Measurements from ENCODE around the gene IL12A.

Gene IL12A

GRCh38 chr3:159988617-159989271, at the start of gene IL12A:
TSS of gene IL12A (plus strand) at chr3:159988835.
- peak; percentile 75 for DNase-seq (ENCODE audit: low read depth)

- no peak for DNase-seq (ENCODE audit: low read depth)
These were observed 47.3 kb upstream of the IL12A start for GRCh38 chr3:159941038-159942000.

GRCh38 chr3:159944781-159945180, 43.9 kb upstream of the IL12A start:
- DNase-seq (ENCODE audit: low read depth), result no peak

GRCh38 chr3:159945930-159946329, 42.7 kb upstream of the IL12A start:
- no peak for DNase-seq (ENCODE audit: low read depth)

- no peak for DNase-seq (ENCODE audit: low read depth)
These were observed 41.4 kb upstream of the IL12A start for GRCh38 chr3:159947220-159947619.

DNA sequence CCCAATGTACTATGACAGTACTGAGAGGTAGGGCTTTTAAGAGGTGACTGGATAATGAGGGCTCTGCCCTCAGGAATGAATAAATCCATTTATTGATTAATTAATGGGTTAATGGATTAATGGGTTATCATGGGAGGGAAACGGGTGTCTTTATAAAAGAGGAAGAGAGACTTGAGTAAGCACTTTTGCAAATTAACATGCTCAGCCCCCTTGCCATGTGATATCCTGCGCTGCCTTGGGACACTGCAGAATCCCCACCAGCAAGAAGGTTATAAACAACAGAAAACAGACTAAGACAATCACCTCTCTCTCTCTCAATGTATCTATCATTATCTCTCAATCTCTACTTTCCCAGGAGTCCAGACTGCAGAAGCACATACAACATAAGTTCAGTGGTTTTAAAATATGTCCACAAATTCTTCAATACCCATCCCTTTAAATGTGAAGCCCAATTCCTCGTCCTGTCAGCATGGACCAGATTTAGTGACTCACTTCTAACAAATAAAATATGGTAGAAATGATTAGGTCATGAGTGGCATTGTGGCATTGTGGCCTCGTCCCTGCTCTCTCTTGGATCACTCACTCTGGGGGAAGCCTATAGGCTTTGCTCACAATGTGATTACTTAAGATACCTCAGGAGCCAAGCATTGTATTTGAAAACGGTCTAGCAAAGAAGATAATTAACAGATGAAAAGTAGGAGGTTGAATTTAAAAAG, 40.0 kb upstream of the IL12A start:
- no peak for DNase-seq (ENCODE audit: low read depth)

DNA sequence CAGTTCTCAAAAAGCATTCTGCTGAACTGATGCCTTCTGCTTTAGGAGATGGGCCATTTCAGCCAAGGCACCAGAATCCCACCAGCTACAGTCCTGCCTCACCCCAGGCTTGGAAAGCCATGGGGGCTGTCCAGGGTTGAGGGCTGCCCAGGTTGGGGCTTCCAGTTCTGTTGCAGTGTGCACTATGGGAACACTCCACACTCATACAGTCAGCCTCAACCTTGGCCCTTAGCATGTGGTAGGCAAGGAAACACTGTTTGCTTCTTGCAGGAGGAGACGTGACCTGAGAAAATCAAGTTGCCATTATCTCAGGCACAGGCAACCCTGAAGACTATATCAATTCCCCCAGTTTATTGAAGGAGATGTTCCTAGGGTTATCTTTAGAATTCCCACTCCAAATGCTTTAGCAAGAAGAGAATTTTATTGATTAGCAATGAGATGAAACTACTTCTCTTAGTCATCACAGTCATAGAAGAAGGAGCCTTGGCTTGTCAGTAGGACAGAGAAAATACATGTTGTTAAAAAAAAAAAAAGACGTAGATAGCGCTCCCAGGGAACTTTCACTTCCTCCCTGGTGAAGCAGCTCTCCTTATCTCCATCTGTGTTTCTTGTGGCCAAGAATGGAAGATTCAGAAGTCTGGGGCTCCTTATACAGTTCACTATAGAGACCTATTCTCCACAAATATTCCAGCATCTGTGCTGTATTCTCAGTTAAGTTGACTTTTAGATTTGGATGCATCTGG, 38.3 kb upstream of the IL12A start:
- no peak for DNase-seq (ENCODE audit: low read depth)

GRCh38 chr3:159951540-159951939, 37.1 kb upstream of the IL12A start:
- no peak for DNase-seq (ENCODE audit: low read depth)

- DNase-seq (ENCODE audit: low read depth), result no peak
These were observed 35.1 kb upstream of the IL12A start for GRCh38 chr3:159953325-159954085.

DNA sequence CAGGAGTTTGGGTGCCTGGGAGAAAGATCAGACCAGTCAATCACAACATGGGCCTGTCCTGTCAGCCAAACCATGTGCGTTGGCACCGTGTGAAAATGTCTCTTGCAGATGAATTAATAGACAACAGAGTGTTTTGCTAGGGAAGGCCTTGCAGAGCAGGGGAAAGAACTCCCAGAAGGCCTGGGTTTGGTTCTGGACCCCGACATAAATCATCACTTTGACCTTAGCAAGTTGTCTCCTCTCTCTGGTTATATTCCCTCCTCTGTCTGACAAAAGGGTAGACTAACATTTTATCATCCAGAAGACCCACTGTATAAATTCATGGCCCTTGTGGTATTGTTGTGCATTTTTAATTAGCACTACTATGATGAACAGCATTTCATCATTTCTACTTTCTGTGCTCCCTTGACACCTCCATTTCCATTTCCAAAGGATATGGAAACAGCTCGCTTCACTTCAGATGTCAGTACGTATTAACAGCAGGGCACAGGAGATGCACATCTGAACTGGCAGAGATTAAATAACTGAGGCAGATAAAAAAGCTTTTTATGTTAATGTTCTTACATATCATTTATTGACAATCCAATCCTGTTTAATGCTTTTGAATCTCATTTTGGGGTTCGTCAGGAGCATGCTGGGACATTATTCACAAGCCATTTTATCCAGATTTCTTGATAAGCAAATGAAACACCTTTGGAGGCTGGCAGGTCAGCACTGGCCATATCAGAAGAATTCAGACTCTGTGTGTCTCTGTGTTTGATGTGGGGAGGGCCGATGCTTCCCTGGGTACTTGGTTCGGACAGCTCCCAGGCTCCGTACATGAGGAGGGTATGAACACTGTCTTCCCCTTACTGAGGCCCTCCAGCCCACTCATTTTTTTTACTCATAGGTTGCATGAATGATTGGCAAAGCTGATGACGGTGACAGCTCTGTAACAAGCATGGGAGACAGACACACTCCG, 28.2 kb upstream of the IL12A start:
- DNase-seq (ENCODE audit: low read depth), result no peak

GRCh38 chr3:159964166-159964973, 24.3 kb upstream of the IL12A start:
- no peak for DNase-seq (ENCODE audit: low read depth)

DNA sequence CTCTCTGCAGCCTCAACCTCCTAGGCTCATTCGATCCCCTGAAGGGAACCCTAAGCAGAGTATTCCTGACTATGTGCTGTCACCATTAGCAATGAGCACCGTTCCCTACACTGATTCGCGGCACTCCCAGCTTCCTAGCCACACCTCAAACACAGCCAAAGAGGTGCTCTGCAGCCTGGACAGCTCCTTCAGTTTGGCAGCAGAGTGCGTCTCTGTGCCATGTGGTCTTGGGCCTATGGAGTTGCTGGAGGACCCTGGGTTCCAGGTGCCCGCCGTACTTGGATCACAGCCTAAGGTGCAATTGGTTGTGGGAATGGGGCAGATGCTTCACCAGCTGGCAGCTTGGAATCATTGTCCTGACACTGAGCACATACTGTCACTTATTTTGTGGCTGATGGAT, 17.3 kb upstream of the IL12A start:
- no peak for DNase-seq (ENCODE audit: low read depth)

- no peak for DNase-seq (ENCODE audit: low read depth)
These were observed 11.3 kb upstream of the IL12A start for GRCh38 chr3:159977295-159977694.

- DNase-seq (ENCODE audit: low read depth), result no peak
These were observed 10.3 kb upstream of the IL12A start for GRCh38 chr3:159978353-159978752.

GRCh38 chr3:159978918-159979703, 9.5 kb upstream of the IL12A start:
- no peak for DNase-seq (ENCODE audit: low read depth)

GRCh38 chr3:159982442-159982974, 6.1 kb upstream of the IL12A start:
- no peak for DNase-seq (ENCODE audit: low read depth)

- DNase-seq (ENCODE audit: low read depth), result no peak
These were observed 1.3 kb upstream of the IL12A start for GRCh38 chr3:159987291-159987711.
